Endothelial cell of umbilical vein (primary cell): ENCODE data around the gene BRD1. TPM values are rescaled to one million over a fixed set of nuclear protein-coding genes. Genes with fewer than 3 reads are reported as not detected.

Experiments
- BruUV-seq: library from RNA; stranded (reverse); fragments of 400-500 nt; replicated peaks from 2 replicates; lab custom pipeline; 2021; lab: Mats Ljungman, UMichigan
- CTCF ChIA-PET: fragments of 300-600, 350-600 bp; sonication (Branson Sonifier 250); formaldehyde crosslinking; loops from one replicate; lab custom pipeline; 2021; ENCODE audit warnings: antibody characterized with exemption, inconsistent platforms; lab: Charles Lee
- POLR2A ChIA-PET: fragments of 300-600, 350-600 bp; sonication (Branson Sonifier 250); formaldehyde crosslinking; loops from one replicate; lab custom pipeline; 2021; ENCODE audit warnings: antibody characterized with exemption, inconsistent platforms; lab: Charles Lee
- DNase-seq: peaks from one replicate; pipeline ENCODE4 v3.0.0-alpha.2; 2011; ENCODE audit warnings: low read depth, low spot score
- FAIRE-seq: peaks from 2 replicates; lab custom pipeline; 2011; peaks lifted over from hg19 to GRCh38; lab: Jason Lieb, UNC
- H2AFZ ChIP-seq: 2 replicates; pipeline ENCODE4 v1.6.0; 2012; ENCODE audit warnings: low read depth, low read length, control low read depth, inconsistent platforms
- H3K27ac ChIP-seq: 2 replicates; pipeline ENCODE4 v1.5.1; 2011; ENCODE audit warnings: low read depth, mild to moderate bottlenecking, control low read depth, low read length, moderate library complexity; ENCODE audit not compliant: insufficient read depth
- H3K27me3 ChIP-seq, 2 experiments: 2 replicates each; pipeline versions ENCODE4 v1.6.0 to v1.6.1; 2011; ENCODE audit warnings: low read length in 2 of 2, mixed read lengths in 1 of 2; ENCODE audit not compliant: control insufficient read depth in 2 of 2, insufficient read depth in 2 of 2
- H3K36me3 ChIP-seq, 2 experiments: 2 replicates in 1 of 2; 3 replicates in 1 of 2; pipeline ENCODE4 v1.5.1; 2011; ENCODE audit warnings: low read length in 2 of 2, mild to moderate bottlenecking in 1 of 2, moderate library complexity in 1 of 2; ENCODE audit not compliant: control insufficient read depth in 2 of 2, insufficient read depth in 2 of 2; ENCODE audit errors: extremely low read depth in 1 of 2
- H3K4me1 ChIP-seq: 3 replicates; pipeline ENCODE4 v1.5.1; 2011; ENCODE audit warnings: mild to moderate bottlenecking, low read length; ENCODE audit not compliant: control insufficient read depth, insufficient read depth; ENCODE audit errors: extremely low read depth
- H3K4me2 ChIP-seq: 2 replicates; pipeline ENCODE4 v1.6.1; 2011; ENCODE audit warnings: low read length, control low read depth, mixed read lengths; ENCODE audit not compliant: insufficient read depth
- H3K4me3 ChIP-seq, 3 experiments: fragments of 200-600 bp in 1 of 3; sonication (generic), shearing (Covaris generic) in 1 of 3; replicated peaks in 1 of 3; 2 replicates each; pipeline ENCODE4 v1.5.1; 2011 to 2016; ENCODE audit warnings: control low read depth in 3 of 3, low read length in 3 of 3, mild to moderate bottlenecking in 2 of 3, inconsistent platforms in 1 of 3, low read depth in 1 of 3, moderate library complexity in 1 of 3; ENCODE audit not compliant: insufficient read depth in 1 of 3
- H3K79me2 ChIP-seq: 2 replicates; pipeline ENCODE4 v1.6.0; 2012; ENCODE audit warnings: low read length, inconsistent platforms; ENCODE audit not compliant: control insufficient read depth, insufficient read depth
- H3K9ac ChIP-seq: replicated peaks from 2 replicates; pipeline ENCODE3; 2011; ENCODE audit warnings: low read length, control low read depth; ENCODE audit not compliant: insufficient read depth; ENCODE audit errors: extremely low read depth
- H3K9me1 ChIP-seq: replicated peaks from 3 replicates; pipeline ENCODE4 v1.6.0; 2011; ENCODE audit warnings: mild to moderate bottlenecking, low read length; ENCODE audit not compliant: control insufficient read depth, insufficient read depth; ENCODE audit errors: extremely low read depth
- H3K9me3 ChIP-seq: replicated peaks from 2 replicates; pipeline ENCODE4 v1.5.1; 2012; ENCODE audit warnings: low read length, inconsistent platforms; ENCODE audit not compliant: control insufficient read depth, insufficient read depth
- H4K20me1 ChIP-seq: replicated peaks from 2 replicates; pipeline ENCODE3; 2011; ENCODE audit warnings: mild to moderate bottlenecking, low read length; ENCODE audit not compliant: control insufficient read depth, insufficient read depth; ENCODE audit errors: extremely low read depth
- EZH2 ChIP-seq: IDR thresholded peaks from 2 replicates; pipeline ENCODE4 v1.6.1; 2012; ENCODE audit warnings: borderline replicate concordance, low read depth, mild to moderate bottlenecking, moderate library complexity, low read length, inconsistent platforms; ENCODE audit not compliant: severe bottlenecking
- FOS ChIP-seq: IDR thresholded peaks from 2 replicates; pipeline ENCODE4 v1.6.1; 2011; ENCODE audit warnings: mild to moderate bottlenecking, low read length, moderate library complexity, borderline replicate concordance; ENCODE audit not compliant: insufficient read depth
- GATA2 ChIP-seq: IDR thresholded peaks from 2 replicates; pipeline ENCODE4 v1.7.0; 2011; ENCODE audit warnings: low read depth, mild to moderate bottlenecking, moderate library complexity, mixed read lengths, low read length; ENCODE audit not compliant: insufficient read length, insufficient read depth
- JUN ChIP-seq: IDR thresholded peaks from 2 replicates; pipeline ENCODE4 v1.6.1; 2011; ENCODE audit warnings: borderline replicate concordance, low read depth; ENCODE audit not compliant: insufficient read length, insufficient read depth
- MYC ChIP-seq: IDR thresholded peaks from one replicate; pipeline ENCODE4 v1.6.1; 2011; ENCODE audit warnings: mild to moderate bottlenecking, low read depth, low read length
- POLR2A ChIP-seq: IDR thresholded peaks from 2 replicates; pipeline ENCODE4 v1.6.1; 2012; ENCODE audit warnings: low read depth, mild to moderate bottlenecking, control low read depth, low read length
- POLR2AphosphoS5 ChIP-seq: IDR thresholded peaks from 2 replicates; pipeline ENCODE4 v1.6.1; 2012; ENCODE audit warnings: low read depth, mild to moderate bottlenecking, control low read depth, low read length, moderate library complexity; ENCODE audit not compliant: insufficient read depth
- dilution Hi-C: fragments of 300-500 bp; cut with MboI; formaldehyde crosslinking; loops from one replicate; pipeline ENCODE4 v1.15.0; 2019; ENCODE audit warnings: low sequenced_read_pairs; ENCODE audit not compliant: extremely low pct_ligation_motif_present
- intact Hi-C: fragments of 100-400 bp; cut with micrococcal nuclease; formaldehyde crosslinking; loops from one replicate; pipeline ENCODE4 v1.10.0; 2022
- polyA plus RNA-seq, 4 experiments: library from polyadenylated mRNA; depleted of rRNA in 3 of 4; stranded (reverse) in 3 of 4; unstranded in 1 of 4; fragments of >200 nt; gene quantifications; 2 replicates each; pipeline versions ENCODE4 v1.2.1 to v1.2.3, GENCODE V29; 2011 to 2012; ENCODE audit warnings: missing spikeins in 1 of 4
- total RNA-seq: library from RNA; stranded (reverse); gene quantifications from 2 replicates; pipeline ENCODE4 v1.2.3, GENCODE V29; 2021
- TF ChIP-seq, protein P1 (sequence below): IDR thresholded peaks from 2 replicates; pipeline ENCODE4 v1.6.1; 2011; ENCODE audit not compliant: insufficient read depth, insufficient read length
- TF ChIP-seq, protein P2 (sequence below), 2 donors: IDR thresholded peaks; 1 replicate in 1 of 2; 2 replicates in 1 of 2; pipeline ENCODE4 v1.5.1; 2011; ENCODE audit warnings: low read length in 2 of 2, mild to moderate bottlenecking in 2 of 2, moderate library complexity in 2 of 2, control low read depth in 1 of 2, inconsistent platforms in 1 of 2, low read depth in 1 of 2; ENCODE audit not compliant: insufficient read depth in 1 of 2; ENCODE audit errors: extremely low read depth in 1 of 2

Gene BRD1
- total and polyA plus RNA-seq, 2 donors (not counting 3 experiments of a cell fraction or from before 2014, with no cell fraction given): 8.1 to 41.1 TPM

DNA sequence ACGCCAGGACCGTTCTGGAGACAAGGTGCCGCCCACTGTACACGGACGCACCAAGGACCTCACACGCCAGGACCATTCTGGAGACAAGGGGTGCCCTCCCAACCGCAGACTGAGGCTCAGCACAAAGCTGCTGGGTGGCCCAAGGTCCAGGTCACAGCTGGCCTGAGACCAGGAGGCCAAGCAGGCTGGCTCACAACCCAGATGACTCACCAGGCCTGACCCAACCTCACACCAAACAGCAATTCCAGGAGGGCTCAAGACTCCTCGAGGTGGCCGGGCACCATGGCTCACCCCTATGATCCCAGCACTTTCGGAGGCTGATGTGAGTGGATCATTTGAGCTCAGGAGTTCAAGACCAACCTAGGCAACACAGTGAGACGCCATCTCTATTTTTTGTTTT lies 14.8 kb downstream of the BRD1 start:
- FAIRE-seq: peak; percentile 49
- Histone ChIP-seq H3K27ac (no peak overlapping the region), H3K9ac (no peak overlapping the region), H3K4me2 (no peak overlapping the region), H3K9me1 (no peaks in the 10 kb centered on the region), H3K27me3 (no peaks in the 10 kb centered on the region), H3K79me2 (peaks cover 99% of the 10 kb centered on the region), H3K4me1 (peaks cover 3% of the 10 kb centered on the region), H3K36me3 (peaks cover 0 to 25% of the 10 kb centered on the region in 2 experiments), H2AFZ (no peak overlapping the region), H3K4me3 (no peak overlapping the region), H3K9me3 (no peaks in the 10 kb centered on the region), H4K20me1 (peaks cover 17% of the 10 kb centered on the region)
- TF ChIP-seq EZH2: no peak
- TF ChIP-seq POLR2AphosphoS5: no peak
- TF ChIP-seq MYC: no peak
- BruUV-seq: no TSS peak
- dilution Hi-C loops: no loop called here
- intact Hi-C loops: no loop called here
- DNase-seq: no peak
- ChIA-PET CTCF (no interaction called here), POLR2A (no interaction called here)

DNA sequence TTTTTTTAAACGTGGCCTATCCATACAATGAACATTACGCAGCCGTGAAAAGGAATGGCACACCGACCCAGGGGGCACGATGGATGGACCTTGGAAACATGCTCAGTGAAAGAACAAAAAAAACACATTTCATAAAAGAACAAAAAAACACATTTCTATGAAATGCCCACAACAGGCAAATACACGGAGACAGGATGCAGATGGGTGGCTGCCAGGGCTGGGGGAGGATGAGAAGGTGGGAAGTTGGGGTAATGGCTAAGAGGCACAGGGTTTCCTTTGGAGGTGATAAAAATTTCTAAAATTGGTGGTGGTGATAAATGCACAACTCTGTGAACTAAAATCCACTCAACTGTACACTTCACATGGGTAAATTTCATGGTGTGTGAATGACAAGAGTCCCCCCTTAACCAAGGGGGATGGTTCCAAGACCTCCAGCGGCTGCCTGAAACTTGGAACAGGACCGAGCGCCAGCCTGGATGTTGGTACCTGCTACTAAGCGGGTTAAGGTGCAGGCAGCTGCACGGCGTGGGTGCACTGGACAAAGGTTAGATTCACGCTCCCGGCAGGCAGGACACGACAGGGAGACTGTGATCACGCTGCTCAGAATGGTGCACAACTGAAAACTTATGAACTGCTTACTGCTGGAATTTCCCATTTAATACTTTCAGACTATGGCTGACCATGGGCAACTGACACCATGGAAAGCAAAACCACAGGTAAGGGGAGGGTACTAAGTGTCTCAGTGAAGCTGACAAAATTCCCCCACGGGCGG lies 16.5 kb downstream of the BRD1 start:
- CTCF ChIA-PET: no interaction called here
- no peak for FAIRE-seq
- no TSS peak for BruUV-seq

More for the DNA sequence above, 16.5 kb downstream of the BRD1 start:
- Histone ChIP-seq H3K27ac (no peak overlapping the region), H3K9ac (no peak overlapping the region), H3K4me2 (no peak overlapping the region), H3K79me2 (peaks cover 99% of the 10 kb centered on the region), H3K4me1 (peaks cover 3% of the 10 kb centered on the region), H3K9me1 (no peaks in the 10 kb centered on the region), H3K27me3 (no peaks in the 10 kb centered on the region), H3K9me3 (no peaks in the 10 kb centered on the region), H3K36me3 (peaks cover 0 to 14% of the 10 kb centered on the region in 2 experiments), H2AFZ (no peak overlapping the region), H4K20me1 (peaks cover 22% of the 10 kb centered on the region), H3K4me3 (no peak overlapping the region)
- intact Hi-C loops: no loop called here
- POLR2A ChIA-PET: no interaction called here
- no peak for DNase-seq
- dilution Hi-C loops: no loop called here
- TF ChIP-seq, protein P1, sequence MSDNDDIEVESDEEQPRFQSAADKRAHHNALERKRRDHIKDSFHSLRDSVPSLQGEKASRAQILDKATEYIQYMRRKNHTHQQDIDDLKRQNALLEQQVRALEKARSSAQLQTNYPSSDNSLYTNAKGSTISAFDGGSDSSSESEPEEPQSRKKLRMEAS: no peak
- TF ChIP-seq POLR2A (no peak), JUN (no peak), MYC (no peak), EZH2 (no peak), POLR2AphosphoS5 (no peak), GATA2 (no peak), FOS (no peak)
- TF ChIP-seq, protein P2, sequence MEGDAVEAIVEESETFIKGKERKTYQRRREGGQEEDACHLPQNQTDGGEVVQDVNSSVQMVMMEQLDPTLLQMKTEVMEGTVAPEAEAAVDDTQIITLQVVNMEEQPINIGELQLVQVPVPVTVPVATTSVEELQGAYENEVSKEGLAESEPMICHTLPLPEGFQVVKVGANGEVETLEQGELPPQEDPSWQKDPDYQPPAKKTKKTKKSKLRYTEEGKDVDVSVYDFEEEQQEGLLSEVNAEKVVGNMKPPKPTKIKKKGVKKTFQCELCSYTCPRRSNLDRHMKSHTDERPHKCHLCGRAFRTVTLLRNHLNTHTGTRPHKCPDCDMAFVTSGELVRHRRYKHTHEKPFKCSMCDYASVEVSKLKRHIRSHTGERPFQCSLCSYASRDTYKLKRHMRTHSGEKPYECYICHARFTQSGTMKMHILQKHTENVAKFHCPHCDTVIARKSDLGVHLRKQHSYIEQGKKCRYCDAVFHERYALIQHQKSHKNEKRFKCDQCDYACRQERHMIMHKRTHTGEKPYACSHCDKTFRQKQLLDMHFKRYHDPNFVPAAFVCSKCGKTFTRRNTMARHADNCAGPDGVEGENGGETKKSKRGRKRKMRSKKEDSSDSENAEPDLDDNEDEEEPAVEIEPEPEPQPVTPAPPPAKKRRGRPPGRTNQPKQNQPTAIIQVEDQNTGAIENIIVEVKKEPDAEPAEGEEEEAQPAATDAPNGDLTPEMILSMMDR (IDR thresholded peaks at IDR 0.05; ENCODE audit: extremely low read depth in 1 of 2, insufficient read depth in 1 of 2, low read depth in 1 of 2, low read length in 2 of 2): no peak
